Measurements from ENCODE around the gene CALM1.

DNA sequence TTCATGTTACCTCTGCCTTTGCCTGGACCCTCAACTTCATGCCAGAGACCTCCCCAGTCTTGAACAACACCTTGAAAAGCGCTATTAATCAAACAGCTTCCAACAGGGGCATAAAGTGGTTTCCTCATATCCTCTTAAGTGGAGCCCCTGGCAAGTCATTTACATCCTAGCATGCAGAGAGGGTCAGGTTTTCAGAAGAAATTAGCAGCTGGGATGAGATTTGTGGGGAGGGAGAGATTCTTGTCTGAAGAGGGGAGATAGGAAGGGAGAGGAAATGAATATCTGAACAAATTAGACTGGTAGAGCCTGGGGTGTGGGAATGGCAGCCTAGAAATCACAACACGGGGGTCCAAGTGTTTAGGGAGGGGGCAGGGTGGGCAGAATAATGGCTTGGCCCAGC is 45.6 kb downstream of the CALM1 start:
- no peak for TF ChIP-seq POLR2AphosphoS5 (IDR thresholded peaks at IDR 0.05)
- TF ChIP-seq, protein P1, sequence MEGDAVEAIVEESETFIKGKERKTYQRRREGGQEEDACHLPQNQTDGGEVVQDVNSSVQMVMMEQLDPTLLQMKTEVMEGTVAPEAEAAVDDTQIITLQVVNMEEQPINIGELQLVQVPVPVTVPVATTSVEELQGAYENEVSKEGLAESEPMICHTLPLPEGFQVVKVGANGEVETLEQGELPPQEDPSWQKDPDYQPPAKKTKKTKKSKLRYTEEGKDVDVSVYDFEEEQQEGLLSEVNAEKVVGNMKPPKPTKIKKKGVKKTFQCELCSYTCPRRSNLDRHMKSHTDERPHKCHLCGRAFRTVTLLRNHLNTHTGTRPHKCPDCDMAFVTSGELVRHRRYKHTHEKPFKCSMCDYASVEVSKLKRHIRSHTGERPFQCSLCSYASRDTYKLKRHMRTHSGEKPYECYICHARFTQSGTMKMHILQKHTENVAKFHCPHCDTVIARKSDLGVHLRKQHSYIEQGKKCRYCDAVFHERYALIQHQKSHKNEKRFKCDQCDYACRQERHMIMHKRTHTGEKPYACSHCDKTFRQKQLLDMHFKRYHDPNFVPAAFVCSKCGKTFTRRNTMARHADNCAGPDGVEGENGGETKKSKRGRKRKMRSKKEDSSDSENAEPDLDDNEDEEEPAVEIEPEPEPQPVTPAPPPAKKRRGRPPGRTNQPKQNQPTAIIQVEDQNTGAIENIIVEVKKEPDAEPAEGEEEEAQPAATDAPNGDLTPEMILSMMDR (IDR thresholded peaks at IDR 0.05): no peak
- TF ChIP-seq EP300 (IDR thresholded peaks at IDR 0.05): no peak
- TF ChIP-seq POLR2A (IDR thresholded peaks at IDR 0.05): no peak
